Mesodermal cell (in vitro differentiated cells): Measurements from ENCODE around the gene AGRN.
"Not testable (repeated sequence)": the region's sequence is repeated elsewhere in the genome, so short reads cannot be mapped to it uniquely, and the experiment has no call there.

Experiments
- H3K27ac ChIP-seq: 2 replicates; pipeline ENCODE4 v1.7.0; 2013; ENCODE audit warnings: mild to moderate bottlenecking, low read depth, low read length, moderate library complexity; ENCODE audit not compliant: severe bottlenecking
- H3K36me3 ChIP-seq: 2 replicates; pipeline ENCODE4 v1.7.1; 2013; ENCODE audit warnings: mild to moderate bottlenecking, low read length, moderate library complexity; ENCODE audit not compliant: control insufficient read depth, insufficient read depth
- H3K4me1 ChIP-seq: one replicate; pipeline ENCODE4 v1.7.1; 2013; ENCODE audit warnings: mild to moderate bottlenecking, low read length; ENCODE audit not compliant: insufficient read depth, control insufficient read depth, poor library complexity, severe bottlenecking
- H3K4me3 ChIP-seq: 2 replicates; pipeline ENCODE4 v1.7.0; 2013; ENCODE audit warnings: low read length, control low read depth, mild to moderate bottlenecking; ENCODE audit not compliant: insufficient read depth, poor library complexity, severe bottlenecking; ENCODE audit errors: extremely low read depth
- H3K9me3 ChIP-seq: 2 replicates; pipeline ENCODE4 v1.7.1; 2013; ENCODE audit warnings: mild to moderate bottlenecking, low read length, moderate library complexity; ENCODE audit not compliant: control insufficient read depth
- WGBS, 2 experiments: methylation state at CpG; one replicate each; pipeline ENCODE4 v1.1.5; 2013; ENCODE audit warnings: missing lambda C conversion rate in 2 of 2; ENCODE audit not compliant: insufficient coverage in 2 of 2; 5-methylcytosine and 5-hydroxymethylcytosine counted together

The AGRN gene

DNA sequence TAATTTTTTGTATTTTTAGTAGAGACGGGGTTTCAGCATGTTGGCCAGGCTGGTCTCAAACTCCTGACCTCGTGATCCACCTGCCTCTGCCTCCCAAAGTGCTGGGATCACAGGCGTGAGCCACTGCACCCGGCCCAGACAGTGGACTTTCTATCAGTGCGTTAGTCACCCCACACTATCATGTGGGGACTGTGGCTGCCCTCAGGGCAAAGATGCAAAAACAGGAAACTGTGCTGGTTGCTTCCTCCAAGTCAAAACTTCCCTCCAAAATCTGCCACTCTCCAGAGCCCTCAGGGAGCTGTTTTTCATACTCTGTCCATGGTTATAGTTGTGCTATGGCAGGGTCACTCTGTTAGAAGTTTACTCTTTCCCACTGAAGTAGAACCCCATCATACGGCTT lies 84.2 kb downstream of the AGRN start:
- not testable (repeated sequence) for H3K4me3 ChIP-seq, H3K4me1 ChIP-seq, H3K27ac ChIP-seq, H3K9me3 ChIP-seq, H3K36me3 ChIP-seq
- WGBS, 2 experiments: 88 to 100% methylated on average over 6 of the region's 6 CpGs
